ENCODE measurements around the gene TMEM106B.

TMEM106B gene

DNA sequence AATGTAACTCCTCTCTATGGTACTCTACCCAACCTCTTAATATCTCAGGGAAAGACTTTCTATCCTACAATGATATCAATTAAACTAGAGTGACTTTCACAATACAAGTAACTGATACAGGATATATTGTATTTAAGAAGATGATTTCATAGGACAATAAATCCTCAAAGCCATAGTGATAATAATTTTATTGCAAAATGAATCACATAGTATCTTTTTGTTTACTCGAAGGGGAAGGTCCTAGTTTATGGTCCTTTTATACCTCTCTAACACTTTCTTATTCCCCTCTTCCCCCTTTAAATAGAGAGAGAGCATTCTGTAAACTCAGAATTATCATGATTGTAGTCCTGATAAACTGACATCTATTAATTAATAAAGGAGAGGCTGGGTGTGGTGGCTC, 56.4 kb downstream of the TMEM106B start:
- H3K27ac Mint-ChIP-seq, result no peak overlapping the region
- no peaks in the 10 kb centered on the region for H3K4me1 Mint-ChIP-seq
- H3K4me3 Mint-ChIP-seq, result no peak overlapping the region
- no peaks in the 10 kb centered on the region for H3K36me3 Mint-ChIP-seq (ENCODE audit: low read depth)
- no peak for DNase-seq
- H3K9me3 Mint-ChIP-seq, result no peaks in the 10 kb centered on the region
- TF ChIP-seq, protein P1, sequence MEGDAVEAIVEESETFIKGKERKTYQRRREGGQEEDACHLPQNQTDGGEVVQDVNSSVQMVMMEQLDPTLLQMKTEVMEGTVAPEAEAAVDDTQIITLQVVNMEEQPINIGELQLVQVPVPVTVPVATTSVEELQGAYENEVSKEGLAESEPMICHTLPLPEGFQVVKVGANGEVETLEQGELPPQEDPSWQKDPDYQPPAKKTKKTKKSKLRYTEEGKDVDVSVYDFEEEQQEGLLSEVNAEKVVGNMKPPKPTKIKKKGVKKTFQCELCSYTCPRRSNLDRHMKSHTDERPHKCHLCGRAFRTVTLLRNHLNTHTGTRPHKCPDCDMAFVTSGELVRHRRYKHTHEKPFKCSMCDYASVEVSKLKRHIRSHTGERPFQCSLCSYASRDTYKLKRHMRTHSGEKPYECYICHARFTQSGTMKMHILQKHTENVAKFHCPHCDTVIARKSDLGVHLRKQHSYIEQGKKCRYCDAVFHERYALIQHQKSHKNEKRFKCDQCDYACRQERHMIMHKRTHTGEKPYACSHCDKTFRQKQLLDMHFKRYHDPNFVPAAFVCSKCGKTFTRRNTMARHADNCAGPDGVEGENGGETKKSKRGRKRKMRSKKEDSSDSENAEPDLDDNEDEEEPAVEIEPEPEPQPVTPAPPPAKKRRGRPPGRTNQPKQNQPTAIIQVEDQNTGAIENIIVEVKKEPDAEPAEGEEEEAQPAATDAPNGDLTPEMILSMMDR (IDR thresholded peaks at IDR 0.05), result no peak
- H3K27me3 Mint-ChIP-seq (ENCODE audit: low read depth, poor library complexity), result no peaks in the 10 kb centered on the region

DNA sequence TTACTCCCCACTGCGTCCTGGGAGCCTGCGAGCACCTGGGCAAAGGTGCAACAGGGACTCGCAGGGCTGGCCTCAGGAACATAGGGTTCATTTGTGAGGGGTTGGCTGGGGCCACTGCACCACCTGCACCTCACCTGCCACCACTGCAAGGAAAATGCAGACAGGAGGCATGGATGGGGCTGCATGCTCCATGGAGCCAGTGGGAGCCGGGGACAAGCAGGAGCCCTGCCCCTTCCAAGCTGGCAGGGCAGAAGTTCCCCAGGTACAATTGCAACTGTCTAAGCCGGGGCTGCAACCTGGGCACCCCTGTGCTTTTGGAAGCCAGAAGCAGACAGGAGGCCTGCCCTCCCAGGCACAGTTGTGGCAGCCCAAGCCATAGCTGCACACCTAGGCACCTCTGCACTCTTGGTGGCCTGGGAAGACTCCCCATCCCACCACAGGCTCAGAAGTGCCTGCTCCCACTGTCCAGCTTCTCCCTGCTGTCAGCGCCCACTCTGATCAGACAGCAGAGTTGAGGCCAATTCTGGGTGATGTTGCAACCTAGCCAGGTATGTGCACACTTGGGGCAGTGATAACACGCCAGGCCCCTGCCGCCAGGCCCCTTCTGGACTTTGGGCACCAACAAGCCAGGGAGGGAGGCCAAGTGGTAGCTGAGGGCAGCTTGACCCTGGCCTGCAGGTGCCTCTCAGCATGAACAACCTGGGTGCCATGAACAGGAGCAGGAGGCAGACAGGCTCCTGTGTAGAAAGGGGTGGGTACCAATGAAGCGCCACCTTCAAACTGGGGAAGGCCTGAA, 58.2 kb downstream of the TMEM106B start:
- Mint-ChIP-seq H3K27me3 (ENCODE audit: low read depth, poor library complexity) (no peaks in the 10 kb centered on the region), H3K9me3 (no peaks in the 10 kb centered on the region), H3K27ac (no peak overlapping the region), H3K4me3 (no peak overlapping the region), H3K4me1 (no peaks in the 10 kb centered on the region), H3K36me3 (ENCODE audit: low read depth) (no peaks in the 10 kb centered on the region)
- no peak for DNase-seq
- TF ChIP-seq, protein P1 (IDR thresholded peaks at IDR 0.05), result no peak

DNA sequence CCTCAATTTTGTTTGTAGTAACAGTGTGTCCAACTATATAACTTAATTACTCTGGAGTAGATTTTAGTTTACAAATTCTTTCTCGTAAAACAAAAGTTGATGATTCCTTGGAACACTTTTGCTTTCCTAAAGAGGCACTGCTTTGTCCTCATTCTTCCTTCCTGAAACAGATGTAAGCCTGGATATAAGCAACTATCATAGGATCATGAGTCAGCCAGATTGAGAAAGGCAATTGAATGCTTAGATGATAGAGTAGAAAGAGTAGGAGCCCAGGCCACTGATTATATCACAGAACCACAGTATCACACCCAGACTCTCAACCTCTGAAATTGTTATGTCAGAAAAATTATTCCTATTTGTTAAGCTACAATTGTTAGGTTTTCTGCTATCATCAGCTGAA, 69.9 kb downstream of the TMEM106B start:
- Mint-ChIP-seq H3K27me3 (ENCODE audit: low read depth, poor library complexity) (no peaks in the 10 kb centered on the region), H3K36me3 (ENCODE audit: low read depth) (no peaks in the 10 kb centered on the region), H3K4me3 (no peak overlapping the region), H3K27ac (no peak overlapping the region), H3K9me3 (peaks cover 4% of the 10 kb centered on the region), H3K4me1 (no peaks in the 10 kb centered on the region)
- no peak for DNase-seq
- TF ChIP-seq, protein P1 (IDR thresholded peaks at IDR 0.05), result no peak

DNA sequence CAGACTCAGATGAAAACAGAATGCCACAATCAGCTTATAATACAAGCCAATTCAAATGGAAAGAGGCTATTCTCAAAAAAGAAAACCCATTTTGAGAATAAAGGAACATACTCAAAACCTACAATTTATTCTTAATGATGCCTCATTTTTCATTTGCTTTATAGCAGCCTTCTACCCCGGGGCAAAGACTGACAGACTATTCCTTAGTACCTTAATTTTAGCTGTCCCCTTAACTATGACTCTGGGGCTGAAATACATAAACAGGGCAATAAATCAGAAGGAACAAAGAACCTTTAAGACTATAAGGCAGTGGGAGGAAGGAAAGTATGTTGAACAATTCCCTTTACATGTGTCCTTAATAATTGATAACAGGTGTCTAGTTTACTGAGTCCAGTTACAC, 76.8 kb downstream of the TMEM106B start:
- Mint-ChIP-seq H3K9me3 (peaks cover 14% of the 10 kb centered on the region), H3K4me3 (no peak overlapping the region), H3K36me3 (ENCODE audit: low read depth) (no peaks in the 10 kb centered on the region), H3K27me3 (ENCODE audit: low read depth, poor library complexity) (no peaks in the 10 kb centered on the region), H3K27ac (no peak overlapping the region), H3K4me1 (no peaks in the 10 kb centered on the region)
- DNase-seq, result no peak
- TF ChIP-seq, protein P1 (IDR thresholded peaks at IDR 0.05), result no peak

DNA sequence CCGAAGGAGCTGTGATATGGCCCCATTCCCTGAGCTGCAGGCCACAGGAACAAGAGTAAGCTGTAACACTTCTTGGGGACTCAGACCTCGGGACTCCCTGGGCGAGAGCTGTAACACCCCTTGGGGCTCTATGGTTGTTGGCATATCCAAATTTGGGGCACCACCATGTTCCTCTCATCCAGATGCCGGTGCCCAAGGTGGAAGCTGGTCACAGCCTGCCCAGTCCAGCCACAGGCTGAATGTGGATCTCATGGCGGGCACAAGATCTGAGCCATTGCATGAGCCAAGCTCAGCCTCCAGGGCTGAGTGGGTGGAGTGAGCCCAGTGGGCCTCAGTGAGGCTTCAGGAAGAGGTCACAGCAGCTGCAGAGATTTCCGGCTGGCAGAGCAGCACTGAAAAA, 78.9 kb downstream of the TMEM106B start:
- Mint-ChIP-seq H3K27me3 (ENCODE audit: low read depth, poor library complexity) (no peaks in the 10 kb centered on the region), H3K9me3 (peaks cover 17% of the 10 kb centered on the region), H3K4me3 (no peak overlapping the region), H3K4me1 (peaks cover under 1% of the 10 kb centered on the region), H3K27ac (no peak overlapping the region), H3K36me3 (ENCODE audit: low read depth) (no peaks in the 10 kb centered on the region)
- no peak for DNase-seq
- TF ChIP-seq, protein P1 (IDR thresholded peaks at IDR 0.05), result no peak

DNA sequence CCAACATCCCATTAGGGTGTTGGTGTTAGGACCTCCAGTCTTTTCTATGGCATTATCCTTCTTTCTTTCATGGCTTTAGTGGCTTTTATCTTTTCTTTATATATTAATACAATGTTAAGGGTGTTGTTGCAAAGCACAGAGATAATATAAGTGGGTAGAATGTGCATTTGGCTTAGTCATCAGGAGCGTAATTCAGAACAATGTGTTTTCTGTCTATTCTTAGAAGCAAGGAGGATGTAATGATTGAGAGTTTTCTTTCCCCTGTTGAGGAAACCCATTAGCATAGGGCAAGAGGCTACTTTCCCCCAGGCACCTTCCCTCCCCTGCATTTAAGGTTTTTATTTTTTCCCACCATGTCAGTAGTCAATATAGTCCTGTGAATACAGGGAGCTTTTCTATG, 79.7 kb downstream of the TMEM106B start:
- TF ChIP-seq, protein P1 (IDR thresholded peaks at IDR 0.05), result no peak
- DNase-seq, result no peak
- H3K36me3 Mint-ChIP-seq (ENCODE audit: low read depth), result no peaks in the 10 kb centered on the region

More for the DNA sequence above, 79.7 kb downstream of the TMEM106B start:
- Mint-ChIP-seq H3K4me1 (peaks cover 8% of the 10 kb centered on the region), H3K4me3 (no peak overlapping the region), H3K27me3 (ENCODE audit: low read depth, poor library complexity) (no peaks in the 10 kb centered on the region), H3K9me3 (peaks cover 20% of the 10 kb centered on the region), H3K27ac (no peak overlapping the region)

Measured in nephron progenitor cell (in vitro differentiated cells).